Neural progenitor cell (in vitro differentiated cells): ENCODE results near the gene IQGAP1. TPM values are rescaled to one million over a fixed set of nuclear protein-coding genes. Genes with fewer than 3 reads are reported as not detected.

Experiments used
- DNase-seq: peaks from one replicate; pipeline ENCODE4 v3.0.0-alpha.2; 2016; ENCODE audit warnings: low spot score
- H2AFZ ChIP-seq: fragments of 200-600 bp; sonication (generic); replicated peaks from 2 replicates; pipeline ENCODE4 v1.6.1; 2016; ENCODE audit warnings: antibody characterized with exemption
- H3F3A ChIP-seq: fragments of 200-600 bp; sonication (generic); 2 replicates; pipeline ENCODE4 v1.6.1; 2016; ENCODE audit warnings: antibody characterized with exemption, low read depth
- H3K27ac ChIP-seq: fragments of 200-600 bp; sonication (generic); 2 replicates; pipeline ENCODE4 v1.5.1; 2016; ENCODE audit warnings: mild to moderate bottlenecking
- H3K27me3 ChIP-seq: fragments of 200-600 bp; sonication (generic); 2 replicates; pipeline ENCODE4 v1.6.1; 2016; ENCODE audit warnings: mild to moderate bottlenecking, moderate library complexity
- H3K36me3 ChIP-seq: fragments of 200-600 bp; sonication (generic); 2 replicates; pipeline ENCODE4 v1.5.1; 2016
- H3K4me1 ChIP-seq: fragments of 200-600 bp; sonication (generic); 2 replicates; pipeline ENCODE4 v1.6.1; 2016; ENCODE audit warnings: mixed run types
- H3K4me2 ChIP-seq: fragments of 200-600 bp; sonication (generic); 2 replicates; pipeline ENCODE4 v1.6.1; 2016
- H3K4me3 ChIP-seq: fragments of 200-600 bp; sonication (generic); 2 replicates; pipeline ENCODE4 v1.5.1; 2016
- H3K79me2 ChIP-seq: fragments of 200-600 bp; sonication (generic); 2 replicates; pipeline ENCODE4 v1.6.1; 2016; ENCODE audit warnings: low read depth
- H3K9ac ChIP-seq: fragments of 200-600 bp; sonication (generic); 2 replicates; pipeline ENCODE4 v1.6.1; 2016
- H3K9me3 ChIP-seq: fragments of 200-600 bp; sonication (generic); 2 replicates; pipeline ENCODE4 v1.5.1; 2016; ENCODE audit warnings: low read depth
- H4K20me1 ChIP-seq: fragments of 200-600 bp; sonication (generic); 2 replicates; pipeline ENCODE4 v1.6.1; 2016; ENCODE audit warnings: low read depth
- H3K27ac Mint-ChIP-seq: 3 replicates; pipeline ENCODE4 v1.8.0; 2021; ENCODE audit warnings: mixed read lengths
- H3K27me3 Mint-ChIP-seq: 2 replicates; pipeline ENCODE4 v1.8.0; 2022; ENCODE audit warnings: low read depth, mild to moderate bottlenecking, inconsistent platforms, moderate library complexity, mixed read lengths; ENCODE audit not compliant: insufficient read depth
- H3K36me3 Mint-ChIP-seq: 3 replicates; pipeline ENCODE4 v1.8.0; 2021; ENCODE audit warnings: mixed read lengths
- H3K4me1 Mint-ChIP-seq: 3 replicates; pipeline ENCODE4 v1.8.0; 2021; ENCODE audit warnings: mixed read lengths
- H3K4me3 Mint-ChIP-seq: 3 replicates; pipeline ENCODE4 v1.8.0; 2021; ENCODE audit warnings: mild to moderate bottlenecking, moderate library complexity, mixed read lengths
- H3K9me3 Mint-ChIP-seq: 3 replicates; pipeline ENCODE4 v1.8.0; 2020; ENCODE audit warnings: mixed read lengths
- CTCF ChIP-seq: fragments of 200-600 bp; sonication (generic); IDR thresholded peaks from 2 replicates; pipeline ENCODE4 v1.5.1; 2017; ENCODE audit warnings: antibody characterized with exemption, mild to moderate bottlenecking
- EZH2 ChIP-seq: fragments of 200-600 bp; sonication (generic); IDR thresholded peaks from 2 replicates; pipeline ENCODE4 v1.6.1; 2017; ENCODE audit warnings: antibody characterized with exemption, mild to moderate bottlenecking, moderate library complexity
- small RNA-seq: library from RNA; depleted of rRNA; stranded (forward); fragments of <200 nt; gene quantifications from one replicate; pipeline ENCODE3, GENCODE V24; 2015
- total RNA-seq: library from RNA; depleted of rRNA; stranded (reverse); fragments of >200 nt; gene quantifications from 2 replicates; pipeline ENCODE4 v1.2.3, GENCODE V29; 2015; ENCODE audit warnings: low replicate concordance

IQGAP1 gene
- total RNA-seq, 1 donor from 2014 or later, result 44.8 TPM

- no peaks in the 10 kb centered on the region for H3F3A ChIP-seq
- H3K4me2 ChIP-seq, result no peak overlapping the region
- H2AFZ ChIP-seq, result no peak overlapping the region
- no peak overlapping the region for H3K4me3 ChIP-seq
- TF ChIP-seq EZH2 (no peak), CTCF (no peak)
- H3K27ac ChIP-seq, result no peak overlapping the region
- no peak for DNase-seq
- Mint-ChIP-seq H3K27ac (no peak overlapping the region), H3K27me3 (no peaks in the 10 kb centered on the region), H3K4me1 (peaks cover 9% of the 10 kb centered on the region), H3K36me3 (peaks cover 5% of the 10 kb centered on the region), H3K9me3 (no peaks in the 10 kb centered on the region), H3K4me3 (no peak overlapping the region)
- no peaks in the 10 kb centered on the region for H3K4me1 ChIP-seq
- no peaks in the 10 kb centered on the region for H3K79me2 ChIP-seq
- H4K20me1 ChIP-seq, result peaks cover 3% of the 10 kb centered on the region
- no peaks in the 10 kb centered on the region for H3K27me3 ChIP-seq
- H3K36me3 ChIP-seq, result no peaks in the 10 kb centered on the region
- H3K9me3 ChIP-seq, result no peaks in the 10 kb centered on the region
- no peak overlapping the region for H3K9ac ChIP-seq
Measured at GRCh38 chr15:90550919-90551318, 162.9 kb downstream of the IQGAP1 start.

Small RNA genes lying within 50 kb of the gene (small RNA-seq; reads per million reads assigned to genes)
- not detected for gene NDUFA3P4

Other genes with a start within 250 kb of the IQGAP1 start
- gene SEMA4B, start 186.9 kb upstream of the IQGAP1 start, total RNA-seq, result 7.7 and 18.9 TPM in 2 replicates
- gene CIB1, start 154.3 kb upstream of the IQGAP1 start, total RNA-seq, result 5.2 and 7.7 TPM in 2 replicates
- gene GDPGP1, start 154.0 kb upstream of the IQGAP1 start, total RNA-seq, result 0.67 and 3.5 TPM in 2 replicates
- gene TTLL13, start 138.7 kb upstream of the IQGAP1 start, total RNA-seq, result 0.19 TPM in 1 of 2 replicates, not detected in the other
- 47.8 and 66.8 TPM in 2 replicates for gene NGRN, start 122.6 kb upstream of the IQGAP1 start, total RNA-seq
- gene ZNF774, start 36.0 kb upstream of the IQGAP1 start, total RNA-seq, result 1.9 and 8.3 TPM in 2 replicates
- 4.9 and 7.4 TPM in 2 replicates for gene CRTC3, start 141.7 kb downstream of the IQGAP1 start, total RNA-seq